Stimulated activated CD8-positive, alpha-beta memory T cell treated with anti-CD3 and anti-CD28 coated beads, Interleukin-15, amount 100 ng/mL, for 48 hours (primary cell): ENCODE data around the gene PIK3AP1.
"Not testable (repeated sequence)": the region's sequence is repeated elsewhere in the genome, so short reads cannot be mapped to it uniquely, and the experiment has no call there.

ENCODE experiments used
- DNase-seq, 2 donors: peaks; one replicate each; pipeline ENCODE4 v3.0.0-alpha.2; 2020; ENCODE audit warnings: low read depth in 2 of 2

Gene PIK3AP1

DNA sequence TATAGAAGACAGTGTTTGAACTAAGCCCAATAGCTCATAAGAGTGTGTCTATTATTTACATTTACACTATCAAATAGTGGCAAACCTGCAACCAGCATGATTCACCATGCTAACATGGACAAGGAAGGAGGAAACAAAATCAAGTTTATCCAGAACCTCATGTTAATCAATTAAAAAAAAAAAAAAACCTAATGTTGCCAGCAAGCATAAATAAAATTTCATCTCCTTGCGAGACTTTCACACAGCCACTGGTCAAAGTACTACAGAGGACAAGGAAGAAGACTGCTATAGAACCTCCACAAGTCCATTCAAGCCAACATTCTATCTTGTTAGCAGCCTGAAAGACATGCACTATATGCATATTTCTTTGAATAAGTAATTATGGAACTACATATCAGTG is 143.2 kb downstream of the PIK3AP1 start:
- DNase-seq: no peak

DNA sequence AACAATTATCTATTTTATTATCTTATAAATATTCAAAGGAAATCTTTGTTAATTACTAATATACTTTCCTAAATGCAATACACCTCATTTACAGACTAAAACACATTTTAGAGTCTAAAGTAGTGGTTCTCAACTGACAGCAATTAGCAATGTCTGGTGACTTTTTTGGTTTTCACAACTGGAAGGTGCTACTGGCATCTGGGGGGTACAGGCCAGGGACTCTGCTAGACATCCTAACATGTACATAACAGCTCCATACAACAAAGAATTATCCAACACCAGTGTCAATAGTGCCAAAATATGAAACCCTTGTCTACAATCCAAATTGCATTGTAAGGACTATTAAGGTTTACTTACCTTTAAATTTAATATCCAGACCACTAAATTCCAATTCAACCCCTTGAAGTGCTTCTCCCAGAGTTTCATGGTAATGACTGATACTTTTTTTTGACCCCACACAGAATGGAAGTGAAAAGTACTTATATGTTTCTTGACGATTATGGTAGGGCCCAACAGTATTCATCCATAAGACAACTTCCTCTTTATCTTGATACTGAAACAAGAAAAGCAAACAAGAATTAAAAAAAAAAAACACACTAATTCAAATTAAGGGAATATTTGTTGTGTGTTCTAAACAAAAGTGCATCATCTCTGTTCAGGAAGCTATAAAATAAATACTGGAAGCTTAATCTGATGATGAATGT is 143.9 kb downstream of the PIK3AP1 start:
- no peak for DNase-seq

DNA sequence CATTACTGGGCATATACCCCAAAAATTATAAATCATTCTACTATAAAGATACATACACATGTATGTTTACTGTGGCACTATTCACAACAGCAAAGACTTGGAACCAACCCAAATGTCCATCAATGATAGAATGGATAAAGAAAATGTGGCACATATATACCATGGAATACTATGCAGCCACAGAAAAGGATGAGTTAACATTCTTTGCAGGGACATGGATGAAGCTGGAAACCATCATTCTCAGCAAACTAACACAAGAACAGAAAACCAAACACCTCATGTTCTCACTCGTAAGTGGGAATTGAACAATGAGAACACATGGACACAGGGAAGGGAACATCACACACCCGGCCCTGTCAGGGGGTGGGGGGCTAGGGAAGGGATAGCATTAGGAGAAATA is 145.8 kb downstream of the PIK3AP1 start:
- not testable (repeated sequence) for DNase-seq

DNA sequence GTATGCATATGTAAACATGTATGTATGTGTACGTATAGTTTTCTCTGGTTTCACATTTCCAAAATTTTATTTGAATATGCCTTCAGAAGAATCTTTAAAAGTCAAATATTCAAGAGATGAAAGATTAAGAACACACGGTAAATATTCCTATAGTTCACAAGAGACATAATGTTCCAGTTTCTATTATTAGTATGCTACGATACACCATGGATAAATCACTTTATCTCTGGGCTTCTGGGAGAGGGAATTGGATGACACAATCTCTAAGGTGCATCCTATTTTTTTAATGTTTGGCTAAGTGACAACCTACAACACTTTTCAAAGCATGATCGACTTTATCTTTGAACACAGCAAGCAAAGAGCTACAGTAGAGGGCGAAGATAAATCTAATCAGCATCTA is 147.3 kb downstream of the PIK3AP1 start:
- no peak for DNase-seq

DNA sequence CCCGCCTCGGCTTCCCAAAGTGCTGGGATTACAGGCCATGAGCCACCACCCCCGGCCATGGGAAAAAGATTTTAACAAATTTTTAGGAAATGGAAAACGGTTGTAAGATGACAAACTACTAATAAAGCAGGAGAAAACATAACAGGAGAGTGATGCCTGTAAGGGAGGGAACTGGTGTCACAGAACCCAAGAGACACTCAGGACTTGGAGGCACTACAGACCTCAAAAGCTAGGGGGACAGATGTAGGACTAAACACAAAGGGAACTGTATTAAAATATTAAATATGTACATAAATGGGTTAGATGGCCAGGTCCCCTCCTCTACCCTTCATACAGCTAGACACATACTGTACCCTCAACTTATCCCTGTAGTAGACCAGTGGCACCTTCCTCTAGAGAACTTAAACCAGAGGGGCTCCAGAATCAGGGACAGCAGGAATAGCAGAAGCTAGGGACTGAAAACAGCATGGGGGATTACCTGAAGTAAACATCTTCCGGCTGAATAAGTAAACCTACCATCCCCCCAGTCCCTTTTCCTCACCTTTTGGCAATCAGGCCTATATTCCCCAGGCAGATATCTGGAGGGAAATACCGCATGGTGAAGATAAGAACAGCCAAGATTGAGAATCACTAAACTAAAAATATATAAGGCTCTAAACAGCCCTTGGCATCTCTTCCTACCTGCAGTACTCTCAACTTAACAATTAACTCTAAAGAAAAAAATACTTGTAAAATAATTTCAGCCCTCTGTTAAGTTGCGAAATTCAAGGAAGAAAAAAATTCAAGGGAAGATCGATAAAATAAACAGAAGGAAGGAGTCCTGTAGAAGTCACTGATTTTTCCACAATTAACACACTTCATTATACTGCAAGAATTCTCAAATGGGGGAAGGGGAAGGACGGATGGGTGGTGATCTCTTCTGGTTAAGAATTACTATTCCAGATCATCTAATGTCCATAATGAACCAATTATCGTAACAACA is 149.0 kb downstream of the PIK3AP1 start:
- no peak for DNase-seq

DNA sequence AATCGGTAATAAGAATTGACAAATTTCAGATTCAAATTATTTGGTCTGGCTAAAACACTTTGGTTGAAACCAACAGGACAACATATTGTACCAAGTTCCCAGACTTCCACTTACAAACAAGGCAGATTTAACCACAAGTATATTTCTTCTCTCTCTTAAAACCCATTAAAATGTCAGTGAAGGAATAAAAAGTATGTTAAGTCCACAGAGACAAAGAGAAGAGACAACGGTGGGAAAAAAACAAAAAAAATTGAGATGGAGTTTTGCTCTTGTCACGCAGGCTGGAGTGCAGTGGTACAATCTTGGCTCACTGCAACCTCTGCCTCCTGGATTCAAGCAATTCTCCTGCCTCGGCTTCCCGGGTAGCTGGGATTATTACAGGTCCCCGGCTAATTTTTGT is 149.8 kb downstream of the PIK3AP1 start:
- DNase-seq: no peak

DNA sequence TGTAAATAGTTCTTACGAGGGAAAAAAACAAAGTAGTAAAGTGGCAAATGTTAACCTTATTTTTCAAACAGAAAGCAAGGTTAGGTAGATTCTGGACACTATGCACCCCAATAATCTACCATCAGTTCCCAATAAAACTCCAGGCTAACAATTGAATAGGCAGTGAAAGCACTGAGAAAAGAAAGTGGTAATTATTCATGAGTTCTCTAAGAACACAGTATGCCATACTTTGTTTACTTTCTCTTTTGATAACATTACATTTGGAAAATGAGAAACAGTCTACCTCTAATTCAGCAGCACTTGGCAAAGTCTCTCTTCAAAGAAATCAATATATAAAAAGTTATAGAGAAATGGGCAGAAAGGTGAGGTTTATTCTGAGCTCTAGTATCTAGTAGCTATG is 151.9 kb downstream of the PIK3AP1 start:
- DNase-seq: no peak

DNA sequence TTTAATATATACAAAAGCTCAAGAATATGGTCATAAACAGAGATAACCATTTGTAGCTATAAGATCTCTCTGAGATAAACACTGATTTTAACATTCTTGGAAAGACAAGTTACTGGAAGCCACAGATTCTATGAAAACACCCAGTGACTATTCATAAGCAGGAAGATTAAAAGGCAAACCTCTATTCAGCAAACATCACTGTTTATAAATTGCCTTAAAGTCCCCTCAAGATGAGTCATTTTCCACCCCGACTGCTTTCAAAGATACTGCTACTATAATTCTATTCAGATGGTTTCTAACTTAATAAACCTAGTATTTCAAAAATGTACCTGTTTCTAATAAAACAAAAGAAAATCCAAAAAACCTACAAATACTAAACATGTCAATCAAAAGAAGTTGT is 154.5 kb downstream of the PIK3AP1 start:
- DNase-seq: no peak

DNA sequence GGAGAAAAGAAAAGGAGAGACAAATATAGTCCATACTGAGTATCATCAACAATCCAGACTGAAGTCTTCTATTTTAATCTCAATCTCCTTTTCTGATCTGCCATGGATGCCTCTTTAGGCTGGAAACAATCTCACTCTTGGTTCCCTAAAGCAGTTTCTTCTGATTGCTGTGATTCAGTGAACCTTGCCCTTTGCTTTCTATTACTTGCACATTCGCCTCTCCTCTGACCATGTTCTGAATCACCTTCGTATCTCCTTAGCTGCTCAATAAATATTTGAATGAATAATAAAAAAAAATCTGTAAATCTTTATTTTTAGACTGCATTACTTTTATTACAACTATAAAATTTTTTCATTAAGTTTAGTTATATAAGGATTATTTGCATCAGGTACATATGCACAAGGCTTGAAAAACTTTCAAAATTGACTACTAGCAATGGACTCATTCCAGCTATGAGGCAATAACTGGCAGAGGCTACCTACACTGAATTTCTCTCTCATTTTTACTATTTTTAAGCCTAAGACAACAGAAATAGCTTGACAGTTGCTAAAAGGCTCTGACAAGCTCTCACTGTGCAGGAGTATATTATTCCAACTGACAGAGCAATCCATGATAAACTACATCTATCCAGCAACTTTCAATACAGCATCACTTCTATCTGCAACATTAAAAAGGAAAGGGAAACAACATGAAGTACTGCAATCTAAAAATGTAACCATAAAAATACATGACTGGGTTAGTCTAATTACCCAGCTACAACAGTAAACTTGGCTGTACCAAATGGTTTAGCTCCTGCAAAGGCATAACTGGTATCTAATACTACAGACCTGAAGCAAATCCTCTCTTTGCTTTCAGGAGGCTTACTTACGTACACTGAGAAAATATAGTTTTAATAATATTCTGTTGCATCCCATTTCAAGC is 159.1 kb downstream of the PIK3AP1 start:
- no peak for DNase-seq

DNA sequence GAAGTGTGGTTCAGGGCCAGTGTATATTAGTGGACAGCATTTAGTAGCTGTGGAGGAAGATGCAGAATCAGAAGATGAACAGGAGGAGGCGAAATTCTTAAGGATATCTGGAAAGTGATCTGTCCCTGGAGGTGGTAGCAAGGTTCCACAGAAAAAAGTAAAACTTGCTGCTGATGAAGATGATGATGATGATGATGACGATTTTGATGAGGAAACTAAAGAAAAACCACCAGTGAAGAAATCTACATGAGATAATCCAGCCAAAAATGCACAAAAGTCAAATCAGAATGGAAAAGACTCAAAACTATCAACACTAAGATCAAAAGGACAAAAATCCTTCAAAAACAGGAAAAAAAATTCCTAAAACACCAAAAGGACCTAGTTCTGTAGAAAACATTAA is 159.8 kb downstream of the PIK3AP1 start:
- no peak for DNase-seq

DNA sequence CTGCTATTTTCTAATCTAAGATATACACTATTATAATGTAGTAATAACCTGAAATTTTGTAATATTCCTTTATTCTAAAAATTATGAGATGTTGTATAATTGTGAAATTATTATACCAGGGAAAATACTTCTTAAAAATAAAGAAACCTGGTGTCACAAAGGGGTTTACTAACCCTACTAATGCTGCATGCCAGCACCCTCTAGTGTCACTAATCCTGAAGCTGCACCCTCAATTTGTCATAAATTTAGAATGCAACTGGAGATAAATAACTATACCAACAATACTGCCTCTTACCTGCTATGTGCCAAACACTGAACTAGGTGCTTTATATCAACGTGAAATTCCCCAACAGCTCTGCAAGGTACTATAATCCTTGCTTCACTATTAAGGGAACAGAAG is 164.3 kb downstream of the PIK3AP1 start:
- no peak for DNase-seq

DNA sequence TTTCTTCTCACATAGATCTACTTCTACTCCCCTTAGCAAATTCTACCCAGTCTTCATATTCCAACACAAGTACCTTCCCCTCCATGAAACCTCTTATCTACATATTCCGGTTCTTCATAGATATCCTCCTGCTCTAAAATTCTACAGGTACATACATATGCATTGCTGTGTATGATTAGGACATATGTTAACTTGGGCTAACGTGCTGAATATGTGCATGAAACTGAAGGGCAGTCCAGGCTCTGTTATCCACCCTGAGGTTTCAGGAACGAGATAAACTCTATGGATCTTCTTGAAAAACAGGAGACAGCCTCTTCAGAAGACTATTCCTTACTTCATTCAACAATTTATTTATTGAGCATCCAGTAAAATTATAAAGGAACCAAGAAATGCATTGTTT is 165.0 kb downstream of the PIK3AP1 start:
- DNase-seq: no peak

DNA sequence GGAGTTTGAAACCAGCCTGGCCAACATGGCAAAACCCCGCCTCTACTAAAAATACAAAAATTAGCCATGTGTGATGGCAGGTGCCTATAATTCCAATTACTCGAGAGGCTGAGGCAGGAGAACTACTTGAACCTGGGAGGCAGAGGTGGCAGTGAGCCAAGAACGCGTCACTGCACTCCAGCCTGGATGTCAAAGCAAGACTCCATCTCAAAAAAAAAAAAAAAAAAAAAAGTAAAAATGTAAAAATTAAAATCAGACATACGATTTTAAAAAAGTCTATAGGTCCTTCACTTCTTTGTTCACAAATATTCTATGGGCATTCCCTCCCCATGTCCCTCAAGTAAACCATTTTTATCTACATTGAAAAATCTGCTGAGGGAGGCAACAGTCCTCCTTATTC is 171.7 kb downstream of the PIK3AP1 start:
- no peak for DNase-seq

DNA sequence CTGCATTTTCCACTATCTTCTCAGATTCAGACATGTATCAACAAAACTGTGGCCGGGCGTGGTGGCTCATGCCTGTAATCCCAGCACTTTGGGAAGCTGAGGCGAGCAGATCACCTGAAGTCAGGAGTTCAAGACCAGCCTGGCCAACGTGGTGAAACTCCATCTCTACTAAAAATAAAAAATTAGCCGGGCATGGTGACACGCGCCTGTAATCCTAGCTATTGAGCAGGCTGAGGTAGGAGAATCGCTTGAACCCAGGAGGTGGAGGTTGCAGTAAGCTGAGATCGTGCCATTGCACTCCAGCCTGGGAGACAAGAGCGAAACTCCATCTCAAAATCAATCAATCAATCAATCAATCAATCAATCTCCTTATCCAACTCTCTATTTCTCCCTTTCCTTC is 174.8 kb downstream of the PIK3AP1 start:
- not testable (repeated sequence) for DNase-seq
